Measurements from ENCODE around the gene RNF151.
"Not testable (repeated sequence)": the region's sequence is repeated elsewhere in the genome, so short reads cannot be mapped to it uniquely, and the experiment has no call there.

RNF151 gene

DNA sequence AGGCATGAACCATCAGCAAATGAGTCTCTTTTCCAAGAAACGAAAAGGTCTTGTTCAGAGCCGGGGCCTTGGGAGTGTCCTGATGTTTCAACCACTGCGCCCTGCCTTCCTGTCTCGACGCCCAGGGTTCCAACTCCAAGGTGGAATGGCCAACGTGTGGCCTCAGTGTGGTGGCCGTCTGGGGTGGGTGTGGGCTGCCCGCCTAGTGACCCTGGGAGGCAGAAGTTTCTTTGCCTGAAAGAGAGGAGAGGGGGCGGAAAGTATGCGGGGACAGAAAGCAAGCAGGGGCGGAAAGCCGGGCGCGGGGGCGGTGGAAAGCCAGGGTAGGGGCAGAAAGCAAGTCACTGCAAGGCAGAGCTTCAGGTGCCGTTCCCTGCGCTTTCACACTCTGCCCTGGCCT is 27.7 kb upstream of the RNF151 start:
- no peak overlapping the region for H3K4me3 ChIP-seq (replicated peaks in 1 of 2; ENCODE audit: low read depth in 2 of 2, low read length in 2 of 2)
- no peak for DNase-seq (ENCODE audit: low read depth in 2 of 2)
- TF ChIP-seq, protein P1, sequence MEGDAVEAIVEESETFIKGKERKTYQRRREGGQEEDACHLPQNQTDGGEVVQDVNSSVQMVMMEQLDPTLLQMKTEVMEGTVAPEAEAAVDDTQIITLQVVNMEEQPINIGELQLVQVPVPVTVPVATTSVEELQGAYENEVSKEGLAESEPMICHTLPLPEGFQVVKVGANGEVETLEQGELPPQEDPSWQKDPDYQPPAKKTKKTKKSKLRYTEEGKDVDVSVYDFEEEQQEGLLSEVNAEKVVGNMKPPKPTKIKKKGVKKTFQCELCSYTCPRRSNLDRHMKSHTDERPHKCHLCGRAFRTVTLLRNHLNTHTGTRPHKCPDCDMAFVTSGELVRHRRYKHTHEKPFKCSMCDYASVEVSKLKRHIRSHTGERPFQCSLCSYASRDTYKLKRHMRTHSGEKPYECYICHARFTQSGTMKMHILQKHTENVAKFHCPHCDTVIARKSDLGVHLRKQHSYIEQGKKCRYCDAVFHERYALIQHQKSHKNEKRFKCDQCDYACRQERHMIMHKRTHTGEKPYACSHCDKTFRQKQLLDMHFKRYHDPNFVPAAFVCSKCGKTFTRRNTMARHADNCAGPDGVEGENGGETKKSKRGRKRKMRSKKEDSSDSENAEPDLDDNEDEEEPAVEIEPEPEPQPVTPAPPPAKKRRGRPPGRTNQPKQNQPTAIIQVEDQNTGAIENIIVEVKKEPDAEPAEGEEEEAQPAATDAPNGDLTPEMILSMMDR (IDR thresholded peaks at IDR 0.05; ENCODE audit: low read depth, low read length), result no peak

DNA sequence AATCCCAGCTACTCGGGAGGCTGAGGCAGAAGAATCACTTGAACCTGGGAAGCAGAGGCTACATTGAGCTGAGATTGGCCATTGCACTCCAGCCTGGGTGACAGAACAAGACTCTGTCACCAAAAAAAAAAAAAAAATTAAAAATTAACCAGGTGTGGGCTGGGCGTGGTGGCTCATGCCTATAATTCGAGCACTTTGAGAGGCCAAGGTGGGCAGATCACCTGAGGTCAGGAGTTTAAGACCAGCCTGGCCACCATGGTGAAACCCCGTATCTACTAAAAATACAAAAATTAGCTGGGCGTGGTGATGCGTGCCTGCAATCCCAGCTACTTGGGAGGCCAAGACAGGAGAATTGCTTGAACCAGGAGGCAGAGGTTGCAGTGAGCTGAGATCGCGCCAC is 26.8 kb upstream of the RNF151 start:
- H3K4me3 ChIP-seq (replicated peaks in 1 of 2; ENCODE audit: low read depth in 2 of 2, low read length in 2 of 2); DNase-seq (ENCODE audit: low read depth in 2 of 2): not testable (repeated sequence)

DNA sequence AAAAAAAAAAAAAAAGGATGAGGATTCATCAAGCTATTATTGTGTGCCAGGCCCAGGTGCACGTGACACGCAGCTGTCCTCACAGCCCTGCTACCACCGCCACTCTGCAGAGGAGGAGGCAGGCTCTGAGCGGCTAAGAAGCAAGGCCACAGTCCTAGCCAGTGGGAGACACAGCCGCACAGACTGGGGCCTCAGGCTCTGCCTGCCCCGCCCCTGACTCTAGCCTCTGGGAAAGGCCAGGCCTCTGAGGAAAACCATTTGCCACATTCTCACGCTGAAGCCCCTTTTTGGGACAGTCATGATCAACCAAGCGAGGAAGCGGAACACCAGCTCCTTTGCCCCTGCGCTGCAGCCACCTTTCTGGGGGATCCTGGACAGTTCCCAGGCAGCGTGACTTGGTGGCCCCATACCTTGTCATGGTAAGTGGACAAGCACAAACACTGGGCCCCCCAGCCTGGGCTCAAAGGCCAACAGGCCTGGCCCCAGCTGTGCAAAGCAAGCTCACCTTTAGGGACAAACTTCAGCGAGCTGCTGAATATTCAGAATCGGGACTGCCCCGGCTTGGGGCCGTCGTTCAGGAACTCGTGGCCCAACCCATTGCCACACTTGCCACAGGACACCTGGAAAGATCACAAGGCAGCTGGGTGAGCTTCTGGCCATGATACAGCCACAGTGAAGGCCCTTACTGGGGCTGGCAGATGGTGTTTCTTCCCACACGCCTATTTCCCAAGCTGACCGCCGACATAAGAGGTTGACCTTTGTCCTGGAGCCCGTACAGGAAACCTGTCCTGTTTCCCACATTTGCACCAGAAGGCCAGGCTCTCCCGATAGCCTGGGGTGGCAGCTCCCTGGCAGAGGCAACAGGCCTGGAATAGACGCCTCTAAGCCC is 26.1 kb upstream of the RNF151 start:
- no peak overlapping the region for H3K4me3 ChIP-seq (replicated peaks in 1 of 2; ENCODE audit: low read depth in 2 of 2, low read length in 2 of 2)
- DNase-seq (ENCODE audit: low read depth in 2 of 2), result no peak
- TF ChIP-seq, protein P1 (IDR thresholded peaks at IDR 0.05; ENCODE audit: low read depth, low read length), result no peak

DNA sequence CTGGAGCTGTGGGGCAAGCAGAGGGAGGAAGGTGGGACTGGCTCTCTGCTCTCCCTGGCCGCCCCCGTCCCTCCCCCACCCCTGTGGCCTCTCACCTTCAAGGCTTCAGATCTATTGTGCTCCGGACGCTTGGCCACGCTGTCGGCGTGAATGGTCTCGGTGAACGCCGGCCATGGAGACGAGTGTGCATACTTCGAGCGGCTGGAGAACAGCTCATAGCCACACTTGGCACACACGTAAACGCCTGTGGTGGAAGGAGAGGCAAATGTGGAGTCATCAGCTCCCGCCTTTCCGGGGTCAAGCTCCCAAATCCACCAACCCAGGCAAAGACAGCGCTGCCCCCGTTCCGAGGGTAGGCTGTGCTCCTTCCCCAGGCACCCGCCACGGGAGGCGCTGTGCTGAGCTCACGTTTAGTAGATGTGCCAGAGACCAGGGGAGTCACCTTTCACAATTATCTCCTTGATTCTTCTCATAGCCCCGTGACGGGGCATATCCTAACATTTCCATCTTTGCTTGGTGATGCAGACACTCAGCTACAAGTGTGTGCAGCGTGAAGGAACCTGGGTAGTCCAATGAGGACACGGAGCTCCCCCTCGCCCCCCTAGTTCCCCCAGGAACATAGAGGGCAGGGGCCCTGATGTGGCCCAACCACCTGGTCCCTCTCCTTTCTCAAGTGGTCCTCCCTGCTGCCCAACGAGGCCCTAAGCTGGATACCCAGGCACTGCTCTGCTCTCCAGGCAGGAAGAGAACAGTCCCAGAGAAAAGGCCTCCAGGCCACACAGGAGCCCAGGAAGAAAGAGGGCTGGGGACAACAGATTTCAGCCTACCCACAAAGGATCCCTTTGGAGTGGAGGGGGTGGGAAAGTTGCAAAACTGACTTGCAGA is 25.3 kb upstream of the RNF151 start:
- DNase-seq (ENCODE audit: low read depth in 2 of 2), result peak in 1 of 2 donors; percentile 39
- H3K4me3 ChIP-seq (replicated peaks in 1 of 2; ENCODE audit: low read depth in 2 of 2, low read length in 2 of 2), result peak overlapping the region; percentile 5 to 86
- TF ChIP-seq, protein P1 (IDR thresholded peaks at IDR 0.05; ENCODE audit: low read depth, low read length), result no peak

GRCh38 chr16:1942047-1942809 is 24.4 kb upstream of the RNF151 start:
- H3K4me3 ChIP-seq (replicated peaks in 1 of 2; ENCODE audit: low read depth in 2 of 2, low read length in 2 of 2), result peak overlapping the region; percentile 86 to 92
- peak; percentile 40 to 53 for DNase-seq (ENCODE audit: low read depth in 2 of 2)
- TF ChIP-seq, protein P1 (IDR thresholded peaks at IDR 0.05; ENCODE audit: low read depth, low read length), result no peak

DNA sequence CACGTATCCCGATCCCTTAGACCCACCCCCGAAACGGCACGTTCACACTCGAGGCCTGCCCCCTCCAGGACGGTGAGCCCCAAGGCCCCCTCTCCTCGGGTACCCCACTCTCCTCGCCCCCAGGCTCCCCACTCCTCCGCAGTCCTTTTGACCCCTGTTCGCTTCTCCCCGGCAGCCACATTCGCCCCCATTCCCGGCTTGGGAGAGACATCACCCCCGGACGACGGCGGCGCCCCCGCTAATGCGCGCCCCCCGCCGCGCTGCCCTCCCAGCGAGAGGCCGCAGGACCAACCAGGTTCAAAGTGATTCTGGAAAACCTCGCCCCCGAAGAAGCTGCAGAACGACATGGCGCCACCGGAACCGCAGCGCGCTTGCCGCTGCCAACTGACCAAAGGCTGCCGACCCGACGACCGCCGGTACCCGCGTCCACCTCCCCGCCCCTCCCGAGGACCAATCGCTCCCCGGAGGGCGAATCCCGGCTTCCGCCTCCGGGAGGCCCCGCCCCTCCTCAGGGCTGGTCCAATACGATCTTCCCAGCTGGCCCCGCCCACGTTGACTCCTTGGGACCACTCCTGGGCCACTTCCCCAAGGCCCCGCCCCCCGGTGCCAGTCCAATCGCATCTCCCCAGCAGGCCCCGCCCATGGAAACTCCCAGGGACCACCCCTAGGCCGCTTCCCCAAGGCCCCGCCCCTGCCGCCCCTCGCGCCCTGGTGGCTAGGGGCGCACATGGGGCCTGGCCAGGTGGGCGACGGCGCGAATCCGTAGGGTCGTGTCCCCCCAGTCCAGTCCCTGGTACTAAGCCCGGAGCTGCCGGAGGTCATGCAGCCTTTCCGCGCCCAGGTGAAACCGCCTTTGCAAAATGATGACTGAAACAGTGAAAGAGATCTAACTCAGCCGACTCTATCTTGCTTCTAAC is 23.6 kb upstream of the RNF151 start, which contains the start of gene MSRB1:
TSS of gene MSRB1 (minus strand) at position 390 of the 917 bp plus-strand sequence. CDS start at position 347, 43 bp downstream.
- TF ChIP-seq, protein P1 (IDR thresholded peaks at IDR 0.05; ENCODE audit: low read depth, low read length), result no peak
- DNase-seq (ENCODE audit: low read depth in 2 of 2), result peak; percentile 98 to 99
- peak within 1 kb of the TSS; percentile 86 to 92 for H3K4me3 ChIP-seq (replicated peaks in 1 of 2; ENCODE audit: low read depth in 2 of 2, low read length in 2 of 2)

Data from cardiac fibroblast (primary cell).